Stimulated activated CD4-positive, alpha-beta T cell treated with anti-CD3 and anti-CD28 coated beads, TNF-alpha, amount 100 ng/mL, for 4 hours (primary cell): ENCODE results near the gene HOXB1.

Experiments used
- DNase-seq, 3 experiments: peaks; one replicate each; pipeline ENCODE4 v3.0.0-alpha.2; 2020; ENCODE audit warnings: low read depth in 3 of 3

HOXB1 gene

DNA sequence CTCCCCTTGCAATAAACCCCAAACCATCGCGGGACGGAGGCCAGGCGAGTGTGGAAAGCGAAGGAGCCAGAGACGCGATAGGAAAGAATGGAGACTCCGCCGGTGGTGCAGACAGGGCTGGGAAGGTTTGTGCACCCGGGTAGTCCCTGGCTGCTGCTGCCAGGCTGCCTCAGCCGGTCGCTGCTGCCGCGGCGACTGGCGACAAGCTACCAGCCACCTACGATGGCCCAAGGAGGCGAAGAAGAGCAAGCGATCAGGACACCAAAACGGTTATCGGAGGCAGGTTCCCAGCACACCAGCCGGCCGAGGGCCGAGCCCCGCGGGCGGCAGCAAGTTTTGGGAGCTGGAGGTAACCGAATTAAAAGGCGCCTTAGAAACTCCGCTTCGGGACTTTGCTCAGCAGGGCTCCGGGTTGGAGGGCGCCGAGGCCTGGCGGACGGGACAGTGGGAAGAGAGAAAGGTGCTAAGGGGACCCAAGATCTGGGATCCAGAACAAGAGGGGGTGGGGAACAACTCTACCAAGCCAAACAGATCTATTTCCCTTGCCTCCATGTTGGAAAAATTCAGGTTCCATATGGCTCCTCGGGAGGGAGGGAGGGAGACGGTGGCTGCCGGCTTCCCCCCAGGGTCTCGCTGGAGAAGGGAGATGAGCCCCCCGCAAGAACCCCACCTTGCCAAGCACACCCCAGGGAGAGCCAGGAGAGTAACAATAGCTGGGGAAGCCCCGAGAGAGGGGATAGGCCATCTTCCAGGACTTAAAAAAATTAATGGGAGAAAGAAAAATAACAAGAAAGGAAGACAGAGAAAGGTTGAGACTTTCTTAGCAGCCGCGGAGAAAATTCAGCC lies 23.8 kb upstream of the HOXB1 start:
- no peak for DNase-seq

DNA sequence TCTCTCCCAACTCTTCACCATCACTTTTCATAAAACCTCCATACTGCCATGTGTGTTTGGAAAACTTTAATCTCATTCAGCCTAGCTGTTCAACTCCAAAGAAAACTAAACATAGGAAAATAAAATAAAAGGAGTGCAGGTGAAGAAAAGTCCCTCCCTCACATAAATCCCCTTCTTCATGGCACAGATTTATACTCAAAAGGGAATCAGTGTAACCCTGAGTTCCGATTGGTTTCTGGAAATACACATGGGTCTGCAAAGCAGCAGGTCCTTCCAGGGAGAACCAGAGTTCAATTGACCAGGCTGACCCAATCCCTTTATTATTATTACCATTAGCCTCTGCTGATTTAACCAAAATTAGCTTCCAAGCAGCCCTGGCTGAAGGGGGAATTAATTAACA lies 23.0 kb upstream of the HOXB1 start:
- no peak for DNase-seq

DNA sequence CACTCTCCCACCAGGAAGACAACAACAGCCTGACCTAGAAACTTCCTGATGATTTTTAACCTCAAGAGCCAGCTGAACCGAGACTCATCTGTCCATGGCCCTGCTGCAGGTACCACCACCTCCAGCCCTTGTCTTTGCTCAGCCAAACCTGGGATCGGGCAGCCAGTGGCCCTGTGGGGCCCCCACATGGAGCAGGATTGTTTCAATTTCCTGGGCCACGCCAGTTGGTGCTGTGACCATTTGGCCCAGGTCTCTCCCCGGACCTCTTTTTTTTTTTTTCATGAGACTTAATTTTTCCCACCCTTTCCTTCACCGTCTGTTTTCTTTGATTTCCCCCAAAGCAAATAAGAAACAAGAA lies 22.4 kb upstream of the HOXB1 start:
- no peak for DNase-seq

DNA sequence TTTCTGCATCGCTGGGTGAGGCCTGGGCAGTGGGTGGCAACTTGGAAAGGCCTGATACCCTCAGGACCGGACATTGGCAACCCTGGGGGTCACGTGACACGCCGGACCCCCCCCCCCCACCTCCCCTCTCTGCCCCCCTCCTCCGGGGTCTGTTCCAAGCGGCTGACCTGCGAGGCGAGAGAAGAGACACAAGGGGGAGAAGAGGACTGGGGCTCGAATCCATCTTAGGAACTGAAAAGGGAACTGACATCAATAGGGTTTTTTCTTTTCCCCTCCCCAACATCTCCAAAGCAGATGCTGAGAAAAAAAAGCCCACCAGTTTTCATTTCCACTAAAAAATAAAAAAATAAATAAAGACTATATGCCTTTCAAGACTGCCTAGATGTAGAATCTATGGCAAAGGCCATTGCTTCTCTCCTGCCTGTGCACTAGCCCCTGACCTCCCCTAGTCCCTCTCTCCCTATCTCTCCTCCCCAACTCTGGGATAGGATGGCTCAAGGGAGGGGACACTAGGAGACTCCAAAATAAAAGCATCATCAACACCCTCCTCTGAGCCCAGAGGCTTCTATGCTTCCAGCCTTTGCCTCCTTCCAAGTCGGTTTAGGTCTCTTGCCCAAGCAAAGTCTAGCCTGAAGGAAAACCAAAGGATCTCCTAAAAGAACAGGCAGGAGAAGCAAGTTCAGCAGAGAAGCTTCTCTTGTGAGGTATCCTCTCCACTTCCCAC lies 21.8 kb upstream of the HOXB1 start:
- DNase-seq: no peak

DNA sequence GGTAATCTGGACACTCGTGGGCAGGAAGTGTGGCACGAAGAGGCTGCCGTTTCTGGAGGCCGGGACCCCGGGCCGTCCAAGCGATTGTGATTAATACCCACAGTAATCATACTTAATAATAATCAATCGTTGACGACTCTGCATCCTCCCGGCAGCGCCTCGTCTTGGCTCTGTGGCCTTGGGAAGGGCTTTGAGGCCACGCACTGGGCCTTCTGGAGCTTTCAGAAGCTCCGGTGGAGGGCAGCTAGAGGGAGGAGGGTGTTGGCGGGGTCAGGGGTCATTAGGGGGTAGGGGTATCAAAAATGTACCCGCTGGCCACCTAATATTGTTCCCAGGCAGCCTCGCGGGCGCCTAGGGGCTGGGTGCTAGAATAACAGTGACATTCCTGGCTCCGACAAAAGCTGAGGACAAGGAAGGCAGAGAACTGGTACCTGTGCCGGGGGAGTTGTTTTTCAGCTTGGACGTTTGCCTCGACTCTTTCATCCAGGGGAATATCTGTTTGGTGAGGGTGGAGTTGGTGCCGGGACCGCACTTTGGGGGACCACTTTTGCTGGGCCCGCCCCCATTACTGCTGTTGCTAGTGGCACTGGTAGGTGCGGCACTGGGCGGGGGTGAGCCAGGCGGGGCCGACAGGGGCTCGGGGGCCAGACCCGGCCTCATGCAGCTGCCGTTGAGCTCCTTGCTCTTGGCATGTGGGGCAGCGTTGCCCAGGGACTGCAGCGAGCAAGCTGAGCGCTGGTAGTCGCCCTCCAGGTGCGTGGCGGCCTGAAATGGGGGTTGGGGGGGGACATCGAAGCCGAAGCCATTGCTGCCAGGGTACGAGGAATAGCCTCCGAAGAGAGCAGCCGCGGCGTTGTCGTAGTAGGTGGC lies 21.0 kb upstream of the HOXB1 start:
- no peak for DNase-seq

DNA sequence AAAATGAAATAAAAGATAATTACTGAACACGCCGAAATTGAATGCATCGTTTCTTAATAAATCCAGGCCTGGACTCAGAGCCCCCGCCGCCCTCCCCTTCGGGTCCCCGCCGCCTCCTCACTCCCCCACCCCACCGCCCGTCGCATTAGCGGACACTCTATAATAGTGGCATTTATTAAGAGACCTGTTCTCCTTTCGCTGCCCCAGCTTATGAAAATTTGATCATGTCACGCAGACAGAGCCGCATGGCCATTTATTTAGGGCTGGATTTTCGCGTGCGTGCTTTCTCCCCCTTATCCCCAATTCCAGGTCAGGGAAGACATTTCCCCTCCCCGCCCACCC lies 20.4 kb upstream of the HOXB1 start:
- DNase-seq: no peak

DNA sequence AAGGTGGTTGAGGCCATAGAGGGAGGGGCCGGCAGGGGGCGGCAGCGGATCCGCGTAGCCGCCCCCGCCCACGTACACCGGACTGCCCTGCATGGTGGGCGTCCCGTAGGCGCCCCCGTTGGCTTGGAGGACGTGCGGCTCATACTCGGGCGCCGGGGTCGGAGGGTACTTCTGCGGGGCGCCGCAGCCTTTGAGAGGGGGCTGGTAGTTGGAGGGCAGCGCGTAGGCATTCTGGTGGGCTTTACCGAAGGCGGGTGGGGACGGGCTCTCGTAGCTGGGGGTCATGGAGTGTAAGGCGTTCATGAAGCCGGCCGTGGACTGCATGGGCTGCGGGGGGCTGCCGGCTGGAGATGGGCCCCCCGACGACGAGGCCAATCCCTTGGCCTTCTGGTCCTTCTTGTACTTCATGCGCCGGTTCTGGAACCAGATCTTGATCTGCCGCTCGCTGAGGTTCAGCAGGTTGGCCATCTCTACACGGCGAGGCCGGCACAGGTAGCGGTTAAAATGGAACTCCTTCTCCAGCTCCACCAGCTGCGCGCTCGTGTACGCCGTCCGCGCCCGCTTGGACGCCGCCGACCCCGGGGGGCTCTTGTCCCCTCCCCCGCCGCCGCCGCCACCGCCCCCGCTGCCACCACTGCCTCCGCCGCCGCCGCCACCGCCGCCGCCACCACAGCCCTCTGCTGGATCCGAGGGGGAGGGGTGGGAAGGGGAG lies 19.8 kb upstream of the HOXB1 start:
- DNase-seq: no peak

DNA sequence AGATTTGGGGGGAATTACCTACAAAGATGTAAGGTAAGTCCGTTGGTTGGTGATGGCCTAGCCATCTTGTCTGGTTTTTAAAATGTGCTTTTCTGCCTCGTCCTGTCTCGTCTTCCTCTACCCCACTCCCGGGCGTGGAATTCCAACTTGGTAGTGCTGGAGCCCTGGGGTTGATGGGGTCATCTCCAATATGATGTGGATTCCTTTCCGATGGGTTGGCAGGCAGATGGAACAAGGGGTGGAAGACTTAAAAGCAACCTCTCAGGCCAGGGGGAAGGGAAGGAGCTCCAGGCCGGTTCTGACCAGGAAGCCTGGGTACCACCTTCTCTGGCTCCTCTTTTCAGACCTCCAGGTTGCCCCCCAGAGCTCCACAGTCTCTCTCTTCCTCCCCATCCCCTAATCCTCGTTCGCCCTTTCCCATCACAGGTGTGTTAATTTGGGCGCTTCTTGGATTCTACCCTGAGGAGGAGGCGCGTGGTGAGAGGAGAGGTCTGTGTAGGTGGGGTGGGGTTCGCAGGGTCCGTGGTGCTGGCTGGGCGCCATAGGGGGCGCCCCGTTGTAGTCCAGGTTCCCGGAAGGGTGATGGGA lies 19.2 kb upstream of the HOXB1 start:
- DNase-seq: no peak

DNA sequence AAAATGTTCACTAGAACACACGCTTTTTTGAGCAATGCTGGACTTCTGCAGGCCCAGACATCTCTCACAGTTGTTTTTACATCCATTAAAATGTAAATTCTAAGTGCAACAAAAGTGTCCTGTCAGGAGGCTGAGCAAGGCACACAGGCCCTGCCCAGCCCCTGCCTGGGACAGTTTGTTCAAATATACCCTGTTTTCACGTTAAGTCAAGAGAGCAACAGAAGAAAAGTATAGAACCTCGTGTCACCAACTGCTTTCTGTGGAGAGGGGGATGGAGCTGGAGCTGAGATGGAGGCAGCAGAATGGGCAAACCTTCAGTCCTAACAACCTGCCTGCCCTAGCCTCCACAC lies 18.4 kb upstream of the HOXB1 start:
- DNase-seq: no peak

DNA sequence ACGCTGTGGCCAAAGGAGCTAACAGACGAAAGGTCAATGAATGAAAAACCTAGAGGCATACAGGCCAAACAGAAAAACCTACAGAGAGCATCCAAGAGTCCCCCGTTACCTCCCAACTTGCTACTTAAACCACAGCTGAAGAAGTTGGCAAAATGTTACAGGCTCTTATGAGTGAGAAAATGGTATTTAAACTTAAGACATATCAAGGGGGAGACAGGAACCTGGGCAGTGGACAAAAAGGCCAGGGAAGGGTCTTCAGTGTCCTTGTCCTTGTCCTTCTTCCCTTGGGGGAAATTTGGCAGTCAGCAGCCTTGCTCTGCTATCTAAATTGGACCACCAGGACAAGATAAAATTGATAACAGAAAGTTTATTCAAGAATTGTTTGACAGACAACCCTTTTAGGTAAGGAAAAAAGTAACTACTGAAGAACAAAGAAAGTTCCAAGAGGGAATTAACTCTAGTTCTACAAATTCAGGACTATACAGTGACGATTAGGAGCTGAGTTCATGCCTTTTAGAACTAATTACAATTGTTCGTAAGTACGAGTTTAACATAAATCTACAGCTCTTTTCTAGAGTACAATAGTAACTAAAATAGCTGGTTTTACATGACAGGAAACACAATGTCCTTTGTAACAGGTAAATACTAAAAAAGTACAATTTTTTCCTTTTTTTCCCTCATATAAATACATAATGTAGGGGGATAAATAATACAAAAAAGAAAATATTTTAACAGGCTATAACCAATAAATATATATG lies 17.9 kb upstream of the HOXB1 start:
- no peak for DNase-seq

DNA sequence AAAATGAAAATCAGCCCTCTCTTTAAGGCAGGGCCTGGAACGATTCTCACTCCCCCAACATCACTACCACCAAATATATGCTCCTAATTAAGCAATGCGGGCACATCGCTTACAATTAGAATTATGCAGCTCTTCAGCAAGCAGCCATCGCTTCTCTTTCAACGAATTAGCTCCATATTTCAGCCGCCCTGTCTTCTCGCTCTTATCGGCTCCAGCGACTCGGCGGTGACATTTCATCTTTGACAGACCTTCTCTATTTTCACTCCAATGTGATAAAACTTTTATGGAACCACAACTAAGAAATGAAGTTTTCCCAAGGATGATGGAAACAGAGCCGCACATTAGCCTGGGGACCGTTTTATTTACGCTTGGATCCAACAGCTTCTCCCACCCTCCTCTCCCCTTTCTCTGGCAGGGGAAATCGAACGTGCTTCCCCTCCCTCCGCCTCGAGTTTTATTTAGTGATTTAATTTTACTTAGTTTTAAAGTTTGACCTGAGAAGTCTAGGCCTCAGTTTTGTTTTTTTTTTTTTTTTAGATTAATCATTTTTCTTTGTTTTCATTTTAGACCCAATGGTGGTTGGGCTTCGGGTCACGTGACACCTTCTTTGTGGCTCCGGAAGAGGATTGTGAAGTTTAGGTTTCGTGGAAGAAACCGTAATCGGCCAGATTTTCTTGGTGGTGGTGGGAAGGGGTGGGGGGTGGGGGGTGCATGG lies 17.2 kb upstream of the HOXB1 start:
- DNase-seq: peak in 1 of 3 experiments; percentile 21

DNA sequence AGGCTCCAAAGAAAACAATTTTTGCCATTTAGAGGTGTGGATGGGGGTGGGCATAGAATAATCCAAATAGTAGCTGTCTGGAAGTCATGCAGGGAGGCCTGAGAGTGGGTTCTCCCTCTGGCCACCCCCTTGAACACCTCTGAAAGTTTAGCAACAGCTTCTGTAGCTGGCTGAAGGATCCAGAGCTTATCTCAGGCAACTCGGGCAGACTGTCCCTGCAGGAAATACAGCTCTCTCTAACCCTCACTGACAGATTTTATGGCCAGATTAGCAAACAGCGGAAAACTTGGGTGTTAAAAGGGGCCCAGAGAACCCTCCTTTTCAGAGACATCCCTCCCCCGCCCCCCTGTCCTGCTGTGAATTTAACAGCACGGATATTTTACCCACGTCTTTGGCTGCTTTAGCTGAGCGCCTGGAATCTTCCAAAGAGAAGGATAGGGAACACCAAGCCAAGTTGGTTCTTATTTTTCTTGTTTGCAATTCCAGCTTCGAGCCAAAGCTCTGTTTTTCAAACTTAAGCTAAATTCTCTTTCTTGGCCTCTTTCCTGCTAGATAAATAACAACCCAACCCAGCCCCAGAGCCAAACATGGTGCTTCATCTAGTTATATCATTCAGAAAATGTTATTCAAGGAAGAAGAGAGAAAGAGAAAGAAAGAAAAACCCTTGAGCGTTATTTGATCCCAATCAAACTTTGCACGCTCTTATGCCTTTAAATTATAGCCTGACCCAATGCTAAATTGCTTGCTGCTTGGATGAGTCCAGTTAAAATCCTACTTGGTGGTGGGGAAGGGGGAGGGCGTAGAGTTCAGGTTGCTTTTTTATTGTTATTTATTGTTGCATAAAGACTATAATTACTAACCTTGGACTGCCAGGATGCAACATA lies 16.4 kb upstream of the HOXB1 start:
- no peak for DNase-seq

DNA sequence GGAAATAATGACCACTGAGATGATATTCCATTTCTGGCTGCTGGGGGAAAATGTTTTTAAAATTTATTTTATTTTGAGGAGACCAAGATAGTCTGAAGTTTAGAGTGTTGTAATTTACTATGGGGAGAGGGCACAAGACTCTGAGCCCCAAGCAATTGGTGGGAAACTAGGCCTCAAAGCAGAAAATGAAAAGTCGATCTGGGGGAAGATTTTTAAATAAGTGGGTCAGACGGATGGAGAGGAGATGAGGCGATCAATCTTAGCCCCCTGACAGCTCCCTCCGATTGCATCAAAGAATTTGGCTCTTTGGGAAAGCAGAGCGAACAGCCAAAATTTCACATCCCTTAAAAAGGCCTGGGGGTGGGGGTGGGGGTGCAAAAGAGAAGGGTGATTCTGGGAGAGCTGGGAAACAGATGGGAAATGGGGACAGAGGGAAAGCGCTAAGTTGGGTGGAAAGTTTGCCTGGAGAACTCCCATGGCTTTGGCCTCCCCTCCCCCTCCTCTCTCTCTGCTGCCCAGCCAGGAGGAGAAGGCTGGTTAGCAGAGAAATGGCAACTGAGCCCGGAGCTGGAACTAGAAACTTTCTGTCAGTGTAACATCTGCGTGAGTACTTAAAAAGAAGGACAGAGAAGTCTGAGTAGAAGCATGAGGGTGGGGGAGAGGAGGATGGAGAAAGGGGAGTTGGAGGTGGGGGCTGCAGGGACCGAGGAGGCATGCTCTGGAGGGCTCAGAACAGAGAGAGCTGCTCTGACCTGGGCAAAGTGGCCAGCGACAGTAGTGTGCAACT lies 15.5 kb upstream of the HOXB1 start:
- DNase-seq: no peak

DNA sequence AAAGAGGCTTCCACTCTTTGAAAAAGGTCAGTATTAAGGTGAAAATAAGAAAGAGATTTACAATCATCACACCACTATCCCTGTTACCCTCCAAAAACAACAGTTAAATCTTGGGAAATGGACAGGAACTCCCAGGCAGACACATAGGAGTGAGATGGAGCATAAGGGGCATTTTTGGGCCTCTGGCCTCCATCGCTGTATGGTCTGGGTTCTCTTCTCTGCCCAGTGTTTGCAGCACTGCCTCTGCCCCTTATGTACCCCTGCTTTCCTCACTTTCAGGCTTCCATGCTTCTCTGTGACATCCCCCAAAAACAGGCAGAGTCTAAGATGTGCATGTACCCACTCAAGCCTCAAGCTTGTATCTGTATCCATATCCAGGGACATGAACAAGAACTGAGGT lies 14.7 kb upstream of the HOXB1 start:
- DNase-seq: no peak

DNA sequence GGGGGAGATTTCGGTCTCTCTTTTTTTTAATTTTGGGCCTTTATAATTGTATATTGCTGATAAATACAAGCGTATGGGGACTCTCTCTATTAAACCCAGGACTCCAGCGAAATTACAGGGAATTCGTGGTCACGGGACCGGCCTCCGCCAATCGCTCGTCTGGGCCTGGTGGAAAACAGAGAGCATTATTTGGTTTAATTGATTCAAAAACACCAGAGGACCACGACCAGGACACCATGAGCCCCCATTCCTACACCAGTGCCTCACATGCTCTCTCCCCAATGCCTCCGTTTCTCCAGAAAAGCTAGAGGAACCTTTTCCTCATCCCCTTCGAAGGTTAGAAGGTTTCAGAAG lies 14.2 kb upstream of the HOXB1 start, which contains the start of gene HOXB2:
Gene HOXB2 (minus strand): TSS at position 88 of the 354 bp plus-strand sequence. CDS start 198 bp downstream, outside the sequence.
- DNase-seq: no peak

DNA sequence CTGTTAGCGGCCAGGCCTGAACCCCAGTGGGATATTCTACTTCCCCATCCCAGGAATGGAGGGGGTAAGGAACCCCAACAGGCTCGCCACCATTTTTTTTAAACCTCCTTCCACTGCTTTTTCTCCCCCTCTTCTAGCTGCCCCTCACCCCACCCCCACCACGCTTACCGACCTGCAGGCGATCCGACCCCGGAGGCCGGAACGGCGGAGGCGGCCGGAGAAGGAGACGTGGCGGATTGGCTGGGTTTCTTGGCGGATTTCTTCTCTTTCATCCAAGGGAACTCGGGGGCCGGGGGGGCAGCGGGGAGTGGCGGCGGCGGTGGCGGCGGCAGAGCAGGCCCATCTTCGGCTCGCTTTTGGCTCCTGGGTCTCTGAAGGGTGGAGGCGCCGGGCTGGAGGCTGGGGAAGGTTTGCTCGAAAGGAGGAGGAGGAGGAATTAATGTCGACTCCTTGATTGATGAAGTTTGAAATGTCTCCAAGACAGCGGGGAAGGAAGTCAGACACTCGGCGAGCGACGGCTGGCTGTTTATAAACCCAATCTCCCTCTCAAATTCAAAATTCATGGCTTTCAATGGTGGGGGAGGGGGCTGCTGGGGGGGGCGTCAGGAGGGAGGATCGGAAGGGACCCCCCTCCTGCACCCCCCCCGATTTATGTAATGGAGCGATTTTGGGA lies 13.7 kb upstream of the HOXB1 start:
- DNase-seq: peak in 1 of 3 experiments; percentile 22

DNA sequence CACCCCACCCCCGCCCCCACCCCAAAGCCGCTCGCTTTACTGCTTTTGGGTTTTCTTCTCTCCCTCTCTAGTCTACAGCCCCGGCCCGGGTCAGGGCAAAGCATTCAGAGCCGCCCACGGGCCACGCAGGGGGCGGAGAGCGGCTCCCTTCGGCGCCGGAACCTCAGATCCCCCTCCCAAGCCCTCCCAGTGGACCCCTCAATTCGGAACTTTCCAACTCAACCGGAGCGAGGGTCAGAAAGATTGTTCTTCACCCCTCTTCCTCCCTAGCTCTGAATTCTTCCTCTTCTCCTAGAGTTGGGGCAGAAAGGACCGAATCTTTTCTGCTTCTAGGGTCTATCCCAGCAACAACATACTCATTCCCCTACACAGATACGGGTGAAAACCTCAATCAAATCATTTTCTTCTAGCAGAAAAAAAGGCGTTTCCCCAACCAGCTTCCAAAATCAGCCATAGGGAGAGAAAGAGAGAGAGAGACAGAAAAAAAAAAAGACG lies 13.1 kb upstream of the HOXB1 start:
- DNase-seq: peak in 1 of 3 experiments; percentile 33
